Chondrocyte (in vitro differentiated cells): ENCODE measurements around the gene PKN3. TPM values are rescaled to one million over a fixed set of nuclear protein-coding genes. Genes with fewer than 3 reads are reported as not detected.

Experiments
- DNase-seq: peaks from one replicate; pipeline ENCODE4 v3.0.0; 2021; ENCODE audit warnings: mixed read lengths, low spot score
- H3K27ac Mint-ChIP-seq: one replicate; pipeline ENCODE4 v1.8.0; 2021; ENCODE audit warnings: mild to moderate bottlenecking, moderate library complexity, mixed read lengths; ENCODE audit not compliant: unreplicated experiment
- H3K27me3 Mint-ChIP-seq: 2 replicates; pipeline ENCODE4 v1.8.0; 2021; ENCODE audit warnings: low read depth, mixed read lengths
- H3K36me3 Mint-ChIP-seq: 2 replicates; pipeline ENCODE4 v1.8.0; 2021; ENCODE audit warnings: low read depth, mixed read lengths
- H3K4me1 Mint-ChIP-seq: 2 replicates; pipeline ENCODE4 v1.8.0; 2021; ENCODE audit warnings: low read depth, mild to moderate bottlenecking, mixed read lengths
- H3K4me3 Mint-ChIP-seq: one replicate; pipeline ENCODE4 v1.8.0; 2021; ENCODE audit warnings: mild to moderate bottlenecking, moderate library complexity, mixed read lengths; ENCODE audit not compliant: unreplicated experiment
- H3K9me3 Mint-ChIP-seq: 2 replicates; pipeline ENCODE4 v1.8.0; 2021; ENCODE audit warnings: low read depth, mixed read lengths
- CTCF ChIP-seq: fragments of 200-600 bp; sonication (generic); IDR thresholded peaks from 2 replicates; pipeline ENCODE4 v1.5.0; 2021; ENCODE audit warnings: antibody characterized with exemption, mild to moderate bottlenecking, moderate library complexity
- total RNA-seq: library from RNA; stranded (reverse); gene quantifications from 3 replicates; pipeline ENCODE4 v1.2.1, GENCODE V29; 2021

The PKN3 gene
- total RNA-seq, 1 donor from 2014 or later = 4.2 TPM

GRCh38 chr9:128742401-128742800, 40.1 kb downstream of the PKN3 start:
- Mint-ChIP-seq H3K27ac (no peak overlapping the region), H3K4me3 (no peak overlapping the region), H3K27me3 (no peaks in the 10 kb centered on the region), H3K9me3 (no peaks in the 10 kb centered on the region), H3K36me3 (peaks cover 12% of the 10 kb centered on the region), H3K4me1 (no peaks in the 10 kb centered on the region)
- DNase-seq = no peak
- TF ChIP-seq CTCF = no peak

- H3K4me3 Mint-ChIP-seq = no peak overlapping the region
- H3K4me1 Mint-ChIP-seq = no peaks in the 10 kb centered on the region
- TF ChIP-seq CTCF = no peak
- H3K36me3 Mint-ChIP-seq = peaks cover 10% of the 10 kb centered on the region
- H3K27me3 Mint-ChIP-seq = no peaks in the 10 kb centered on the region
- H3K9me3 Mint-ChIP-seq = no peaks in the 10 kb centered on the region
- no peak overlapping the region for H3K27ac Mint-ChIP-seq
- DNase-seq = no peak
Observed at GRCh38 chr9:128743421-128743820, 41.1 kb downstream of the PKN3 start.

GRCh38 chr9:128747241-128747640, 44.9 kb downstream of the PKN3 start:
- no peaks in the 10 kb centered on the region for H3K27me3 Mint-ChIP-seq
- H3K9me3 Mint-ChIP-seq = no peaks in the 10 kb centered on the region
- no peak overlapping the region for H3K4me3 Mint-ChIP-seq
- H3K4me1 Mint-ChIP-seq = no peaks in the 10 kb centered on the region
- DNase-seq = no peak
- peaks cover 5% of the 10 kb centered on the region for H3K36me3 Mint-ChIP-seq
- no peak for TF ChIP-seq CTCF
- no peak overlapping the region for H3K27ac Mint-ChIP-seq

GRCh38 chr9:128750926-128751595, 48.8 kb downstream of the PKN3 start:
- no peaks in the 10 kb centered on the region for H3K4me1 Mint-ChIP-seq
- no peaks in the 10 kb centered on the region for H3K27me3 Mint-ChIP-seq
- DNase-seq = no peak
- H3K9me3 Mint-ChIP-seq = no peaks in the 10 kb centered on the region
- no peak overlapping the region for H3K27ac Mint-ChIP-seq
- no peak overlapping the region for H3K4me3 Mint-ChIP-seq
- no peak for TF ChIP-seq CTCF
- H3K36me3 Mint-ChIP-seq = peaks cover 5% of the 10 kb centered on the region

- Mint-ChIP-seq H3K4me1 (no peaks in the 10 kb centered on the region), H3K36me3 (peaks cover 2% of the 10 kb centered on the region), H3K9me3 (no peaks in the 10 kb centered on the region), H3K27me3 (no peaks in the 10 kb centered on the region), H3K27ac (no peak overlapping the region), H3K4me3 (no peak overlapping the region)
- DNase-seq = no peak
- TF ChIP-seq CTCF = no peak
Observed at GRCh38 chr9:128753627-128754026, 51.3 kb downstream of the PKN3 start.
